Kidney (tissue), 14 donors: ENCODE data around the gene CRBN. TPM values are rescaled to one million over a fixed set of nuclear protein-coding genes. Genes with fewer than 3 reads are reported as not detected.

Experiments
- DNase-seq, 5 donors: peaks; one replicate each; pipeline ENCODE4 v3.0.0-alpha.2; 2013 to 2020
- FAIRE-seq: peaks from 2 replicates; lab custom pipeline; 2012; peaks lifted over from hg19 to GRCh38; lab: Jason Lieb, UNC
- H3K27ac ChIP-seq, 2 donors: one replicate each; pipeline ENCODE4 v1.7.0; 2013; ENCODE audit warnings: low read depth in 2 of 2, low read length in 2 of 2, inconsistent platforms in 1 of 2
- H3K27me3 ChIP-seq: one replicate; pipeline ENCODE4 v1.7.1; 2013; ENCODE audit warnings: low read length, inconsistent platforms; ENCODE audit not compliant: control insufficient read depth, insufficient read depth
- H3K36me3 ChIP-seq, 3 donors: one replicate each; pipeline versions ENCODE4 v1.7.0 to v1.7.1; 2013; ENCODE audit warnings: low read length in 3 of 3, control low read depth in 1 of 3, inconsistent platforms in 1 of 3; ENCODE audit not compliant: insufficient read depth in 3 of 3, control insufficient read depth in 2 of 3
- H3K4me1 ChIP-seq, 3 donors: one replicate each; pipeline versions ENCODE4 v1.7.0 to v1.7.1; 2013; ENCODE audit warnings: low read length in 3 of 3, inconsistent platforms in 1 of 3, low read depth in 1 of 3; ENCODE audit not compliant: control insufficient read depth in 2 of 3, insufficient read depth in 2 of 3
- H3K4me3 ChIP-seq, 3 donors: one replicate each; pipeline versions ENCODE4 v1.7.0 to v1.8.1; 2013; ENCODE audit warnings: low read length in 3 of 3, control low read depth in 1 of 3, inconsistent platforms in 1 of 3
- H3K9ac ChIP-seq, 3 donors: one replicate each; pipeline versions ENCODE4 v1.7.0 to v1.7.1; 2013; ENCODE audit warnings: low read length in 3 of 3, control low read depth in 1 of 3, inconsistent platforms in 1 of 3
- H3K9me3 ChIP-seq, 3 donors: one replicate each; pipeline versions ENCODE4 v1.7.0 to v1.7.1; 2013; ENCODE audit warnings: low read length in 3 of 3, control low read depth in 1 of 3, inconsistent platforms in 1 of 3; ENCODE audit not compliant: control insufficient read depth in 2 of 3, insufficient read depth in 1 of 3
- CTCF ChIP-seq: IDR thresholded peaks from 3 replicates; pipeline ENCODE4 v1.5.1; 2012; ENCODE audit warnings: mild to moderate bottlenecking, moderate library complexity, borderline replicate concordance; ENCODE audit not compliant: insufficient read depth; ENCODE audit errors: extremely low read depth
- intact Hi-C: fragments of 100-400 bp; cut with DNase I; formaldehyde crosslinking; loops from one replicate; pipeline ENCODE4 v1.11.1; 2022
- polyA plus RNA-seq: library from polyadenylated mRNA; stranded (reverse); fragments of 350-450 nt; fragmentation: Illumina TruSeq; extraction: RNeasy Lipid Tissue Mini Kit (QIAGEN cat#74804); gene quantifications from one replicate; pipeline ENCODE4 v1.2.3, GENCODE V29; 2014; ENCODE audit warnings: low read depth, low replicate concordance; ENCODE audit not compliant: insufficient read depth
- total RNA-seq: library from RNA; stranded (reverse); fragmentation: NEBNext Ultra II Directional; extraction: Animal tissue kit (Norgen Biotek cat#: 25700); gene quantifications from one replicate; pipeline ENCODE4 v1.2.1, GENCODE V29; 2021
- donor health status: control.
- donor health status: control.
- donor health status: control.
- donor health status: control.
- donor health status: control.
- donor health status: DM: yes; HTN: yes; CAD: no.
- donor health status: Normal renal cell carcinoma (clear cell type).

Gene CRBN
- total and polyA plus RNA-seq, 2 donors from 2014 or later = 31.0 to 56.7 TPM

- Histone ChIP-seq H3K36me3 (no peaks in the 10 kb centered on the region), H3K27me3 (no peaks in the 10 kb centered on the region), H3K9me3 (no peaks in the 10 kb centered on the region), H3K4me3 (no peak overlapping the region), H3K4me1 (no peaks in the 10 kb centered on the region), H3K27ac (no peak overlapping the region), H3K9ac (no peak overlapping the region)
- intact Hi-C loops = no loop called here
- FAIRE-seq (no peak), DNase-seq (no peak)
- no peak for TF ChIP-seq CTCF
These were observed 77.6 kb downstream of the CRBN start for GRCh38 chr3:3101660-3102458.

Other genes with a start within 250 kb of the CRBN start
- 1.1 TPM for gene IL5RA, start 69.3 kb downstream of the CRBN start, total RNA-seq
- 0.22 TPM for gene IL5RA, start 69.3 kb downstream of the CRBN start, polyA plus RNA-seq
- 27.3 TPM for gene TRNT1, start 52.8 kb downstream of the CRBN start, total RNA-seq
- gene TRNT1, start 52.8 kb downstream of the CRBN start, polyA plus RNA-seq = 17.5 TPM